ENCODE results near the gene GIMAP5. TPM values are rescaled to one million over a fixed set of nuclear protein-coding genes. Genes with fewer than 3 reads are reported as not detected.

Gene GIMAP5
- polyA plus RNA-seq, 1 experiment: not detected

- TF ChIP-seq CTCF (IDR thresholded peaks at IDR 0.05; ENCODE audit: low read depth, low read length): no peak
- Histone ChIP-seq H3K9me3 (ENCODE audit: control insufficient read depth, insufficient read depth, low read length) (no peaks in the 10 kb centered on the region), H3K27me3 (ENCODE audit: control insufficient read depth, insufficient read depth, low read length) (peaks cover 2% of the 10 kb centered on the region), H3K4me3 (ENCODE audit: low read depth, low read length) (no peak overlapping the region), H3K27ac (ENCODE audit: low read depth, low read length) (peak overlapping the region; percentile 39)
- ChIA-PET CTCF (no interaction called here), POLR2A (no interaction called here)
- DNase-seq (ENCODE audit: low read depth, low spot score): no peak
Measured at GRCh38 chr7:150784954-150785353, 47.7 kb downstream of the GIMAP5 start.

GRCh38 chr7:150787321-150788281 lies 50.4 kb downstream of the GIMAP5 start:
- POLR2A ChIA-PET: no interaction called here
- H3K4me3 ChIP-seq (ENCODE audit: low read depth, low read length): no peak overlapping the region

GRCh38 chr7:150788474-150789269 lies 51.5 kb downstream of the GIMAP5 start:
- Histone ChIP-seq H3K27ac (ENCODE audit: low read depth, low read length) (no peak overlapping the region), H3K4me3 (ENCODE audit: low read depth, low read length) (no peak overlapping the region), H3K27me3 (ENCODE audit: control insufficient read depth, insufficient read depth, low read length) (peaks cover 2% of the 10 kb centered on the region), H3K9me3 (ENCODE audit: control insufficient read depth, insufficient read depth, low read length) (no peaks in the 10 kb centered on the region)
- ChIA-PET POLR2A (no interaction called here), CTCF (interaction anchor here (2.6 kb wide), 1 partner anchor 10 kb away, joined by 16 read pairs; no protein-coding TSS in a partner anchor)
- no peak for DNase-seq (ENCODE audit: low read depth, low spot score)
- no peak for TF ChIP-seq CTCF (IDR thresholded peaks at IDR 0.05; ENCODE audit: low read depth, low read length)

More at GRCh38 chr7:150787321-150788281, 50.4 kb downstream of the GIMAP5 start:
- Histone ChIP-seq H3K9me3 (ENCODE audit: control insufficient read depth, insufficient read depth, low read length) (no peaks in the 10 kb centered on the region), H3K27ac (ENCODE audit: low read depth, low read length) (no peak overlapping the region), H3K27me3 (ENCODE audit: control insufficient read depth, insufficient read depth, low read length) (peaks cover 2% of the 10 kb centered on the region)
- DNase-seq (ENCODE audit: low read depth, low spot score): no peak
- no peak for TF ChIP-seq CTCF (IDR thresholded peaks at IDR 0.05; ENCODE audit: low read depth, low read length)
- CTCF ChIA-PET: interaction anchor here (1.7 to 2.6 kb wide), 2 partner anchors 9 to 111 kb away, joined by 4 to 16 read pairs; no protein-coding TSS in a partner anchor

GRCh38 chr7:150790416-150791075 lies 53.3 kb downstream of the GIMAP5 start:
- no peak for TF ChIP-seq CTCF (IDR thresholded peaks at IDR 0.05; ENCODE audit: low read depth, low read length)
- Histone ChIP-seq H3K27ac (ENCODE audit: low read depth, low read length) (no peak overlapping the region), H3K9me3 (ENCODE audit: control insufficient read depth, insufficient read depth, low read length) (no peaks in the 10 kb centered on the region), H3K27me3 (ENCODE audit: control insufficient read depth, insufficient read depth, low read length) (peaks cover 2% of the 10 kb centered on the region), H3K4me3 (ENCODE audit: low read depth, low read length) (no peak overlapping the region)
- no peak for DNase-seq (ENCODE audit: low read depth, low spot score)
- ChIA-PET CTCF (no interaction called here), POLR2A (no interaction called here)
